Measurements from ENCODE around the gene LTK. TPM values are rescaled to one million over a fixed set of nuclear protein-coding genes. Genes with fewer than 3 reads are reported as not detected.
A peak's percentile ranks its signal among the peaks of the same experiment; 100 is the strongest.

LTK gene
- total and polyA plus RNA-seq, 2 of the 8 experiments (the other 6 are each of a cell fraction or from before 2014, with no cell fraction given), result 0.05 to 0.19 TPM

DNA sequence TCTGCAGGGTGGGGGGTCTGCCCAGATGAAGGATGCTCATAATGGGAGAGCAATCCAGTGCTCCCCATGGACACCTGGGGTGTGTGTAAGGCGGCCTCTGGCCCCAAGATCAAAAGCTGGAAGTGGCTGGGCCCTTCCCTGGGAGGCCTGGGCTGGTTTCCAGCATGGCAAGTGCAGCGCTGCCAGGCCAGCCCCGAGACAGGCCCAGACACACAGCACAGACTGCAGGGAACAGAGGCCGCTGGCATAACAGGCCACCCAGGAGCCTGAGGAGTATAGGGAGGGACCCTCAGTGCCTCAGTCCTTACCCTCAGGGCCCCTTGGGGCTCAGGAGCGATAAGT, 10.0 kb downstream of the LTK start:
- H3K18ac ChIP-seq (ENCODE audit: extremely low read depth, low read length), result no peak overlapping the region
- no peak overlapping the region for H2BK15ac ChIP-seq (ENCODE audit: low read length)
- H2AFZ ChIP-seq (ENCODE audit: low read length), result no peak overlapping the region
- no peak overlapping the region for H2BK20ac ChIP-seq (ENCODE audit: low read length)
- peaks cover 0 to 19% (median 12%) of the 10 kb centered on the region in 4 experiments; a peak in 6 of 7 replicates for H3K4me1 ChIP-seq (replicated peaks in 1 of 4; ENCODE audit: control insufficient read depth in 3 of 4, insufficient read depth in 4 of 4, low read length in 3 of 4)
- H3K14ac ChIP-seq (ENCODE audit: insufficient read length), result no peak overlapping the region
- H4K91ac ChIP-seq (replicated peaks; ENCODE audit: insufficient read length, low read length), result no peak overlapping the region
- no peaks in the 10 kb centered on the region for H3K79me2 ChIP-seq (ENCODE audit: control insufficient read depth in 1 of 2, insufficient read depth in 2 of 2, low read length in 2 of 2)
- H3K27ac ChIP-seq (ENCODE audit: low read depth, low read length), result no peak overlapping the region
- H3K9ac ChIP-seq (replicated peaks in 1 of 4; ENCODE audit: extremely low read depth in 1 of 4, low read depth in 3 of 4, low read length in 3 of 4), result no peak overlapping the region
- no peak for DNase-seq (ENCODE audit: low read depth in 1 of 2, low spot score in 2 of 2)
- no peak overlapping the region for H2BK5ac ChIP-seq (ENCODE audit: low read depth, low read length)
- no peaks in the 10 kb centered on the region for H3K79me1 ChIP-seq (ENCODE audit: low read depth, low read length)
- FAIRE-seq, result no peak
- no peak overlapping the region for H3K4ac ChIP-seq (replicated peaks; ENCODE audit: insufficient read length, low read depth, low read length)
- H3K27me3 ChIP-seq (replicated peaks in 1 of 4; ENCODE audit: control insufficient read depth in 3 of 4, extremely low read depth in 1 of 4, insufficient read depth in 3 of 4, low read length in 3 of 4), result peaks cover 54 to 90% (median 84%) of the 10 kb centered on the region in 4 experiments
- H3K4me2 ChIP-seq (ENCODE audit: insufficient read depth in 1 of 2, low read depth in 2 of 2, low read length in 2 of 2), result peak overlapping the region in 1 of 2 experiments; percentile 78; a peak in 1 of 4 replicates
- H2BK12ac ChIP-seq (ENCODE audit: low read depth, low read length), result no peak overlapping the region
- WGBS, 2 experiments (ENCODE audit: extremely low coverage in 1 of 2, insufficient coverage in 1 of 2, insufficient read length in 1 of 2, insufficient replicate concordance in 2 of 2, low coverage in 1 of 2, low lambda C conversion rate in 2 of 2, missing lambda C conversion rate in 1 of 2), result 71% methylated on average over 5 of the region's 5 CpGs; no CpG with 5 or more reads in 1 of the 2 experiments
- H4K8ac ChIP-seq (ENCODE audit: extremely low read depth, insufficient read depth, low read length), result no peak overlapping the region
- no peak overlapping the region for H3K56ac ChIP-seq (replicated peaks; ENCODE audit: insufficient read length, low read depth, low read length)
- no peak overlapping the region for H2BK120ac ChIP-seq (replicated peaks; ENCODE audit: low read depth, low read length)
- TF ChIP-seq CHD2 (IDR thresholded peaks at IDR 0.05; ENCODE audit: low read length) (no peak), FOSL1 (IDR thresholded peaks at IDR 0.05; ENCODE audit: insufficient read depth, low read depth, low read length) (no peak), POU5F1 (IDR thresholded peaks at IDR 0.05; ENCODE audit: low read depth, low read length) (no peak), BRCA1 (IDR thresholded peaks at IDR 0.05; ENCODE audit: low read depth, low read length) (no peak), CTBP2 (IDR thresholded peaks at IDR 0.05; ENCODE audit: borderline replicate concordance, insufficient read depth, insufficient read length, low read length) (no peak), EGR1 (IDR thresholded peaks at IDR 0.05; ENCODE audit: borderline replicate concordance, low read depth, low read length) (no peak), CHD1 (IDR thresholded peaks at IDR 0.05; ENCODE audit: low read depth, low read length) (no peak)
- TF ChIP-seq, protein P1, sequence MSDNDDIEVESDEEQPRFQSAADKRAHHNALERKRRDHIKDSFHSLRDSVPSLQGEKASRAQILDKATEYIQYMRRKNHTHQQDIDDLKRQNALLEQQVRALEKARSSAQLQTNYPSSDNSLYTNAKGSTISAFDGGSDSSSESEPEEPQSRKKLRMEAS (IDR thresholded peaks at IDR 0.05), result no peak
- H3K23me2 ChIP-seq (ENCODE audit: low read depth, low read length), result peaks cover 10% of the 10 kb centered on the region; the same call in 1 of the 2 replicates
- H3K36me3 ChIP-seq (ENCODE audit: control insufficient read depth in 2 of 4, insufficient read depth in 4 of 4, low read length in 3 of 4), result no peaks in the 10 kb centered on the region
- H2AK5ac ChIP-seq (ENCODE audit: low read depth, low read length), result no peak overlapping the region
- H4K20me1 ChIP-seq (replicated peaks in 1 of 2; ENCODE audit: control insufficient read depth in 1 of 2, insufficient read depth in 2 of 2, low read length in 2 of 2), result peaks cover 1 to 11% of the 10 kb centered on the region in 2 experiments
- ChIA-PET POLR2A (ENCODE audit: partially characterized antibody) (no interaction called here), CTCF (ENCODE audit: partially characterized antibody) (interaction anchor here (0.7 to 6.1 kb wide), 4 partner anchors 9 to 180 kb away, joined by 3 to 46 read pairs (median 5); no protein-coding TSS in a partner anchor)
- H3K4me3 ChIP-seq (ENCODE audit: extremely low read depth in 1 of 4, insufficient read depth in 2 of 4, low read depth in 3 of 4, low read length in 4 of 4), result no peak overlapping the region
- no peak overlapping the region for H4K5ac ChIP-seq (ENCODE audit: insufficient read length, low read depth, low read length)
- H3K9me3 ChIP-seq (ENCODE audit: insufficient read depth in 2 of 2, low read depth in 1 of 2, low read length in 1 of 2), result no peaks in the 10 kb centered on the region; a peak in 1 of 4 replicates
- H3K23ac ChIP-seq (ENCODE audit: insufficient read length), result no peak overlapping the region

Data from H1 (cell line).